Type B pancreatic cell (in vitro differentiated cells): ENCODE measurements around the gene C1orf35. TPM values are rescaled to one million over a fixed set of nuclear protein-coding genes. Genes with fewer than 3 reads are reported as not detected.

ENCODE experiments used
- DNase-seq: peaks from one replicate; pipeline ENCODE4 v3.0.0; 2021; ENCODE audit warnings: mixed read lengths; ENCODE audit not compliant: unreplicated experiment; ENCODE audit errors: extremely low spot score
- H3K27ac Mint-ChIP-seq: 2 replicates; pipeline ENCODE4 v1.8.0; 2021; ENCODE audit warnings: mild to moderate bottlenecking, mixed read lengths
- H3K27me3 Mint-ChIP-seq: 2 replicates; pipeline ENCODE4 v1.8.0; 2021; ENCODE audit warnings: mixed read lengths
- H3K36me3 Mint-ChIP-seq: 2 replicates; pipeline ENCODE4 v1.8.0; 2021; ENCODE audit warnings: mixed read lengths
- H3K4me1 Mint-ChIP-seq: one replicate; pipeline ENCODE4 v1.8.0; 2021; ENCODE audit warnings: mixed read lengths; ENCODE audit not compliant: unreplicated experiment
- H3K4me3 Mint-ChIP-seq: 2 replicates; pipeline ENCODE4 v1.8.0; 2021; ENCODE audit warnings: mild to moderate bottlenecking, mixed read lengths
- H3K9me3 Mint-ChIP-seq: 2 replicates; pipeline ENCODE4 v1.8.0; 2021; ENCODE audit warnings: mixed read lengths
- CTCF ChIP-seq: fragments of 200-600 bp; sonication (generic); conservative IDR thresholded peaks from 2 replicates; pipeline ENCODE4 v1.5.0; 2021; ENCODE audit warnings: antibody characterized with exemption, mild to moderate bottlenecking
- total RNA-seq: library from RNA; stranded (reverse); gene quantifications from 2 replicates; pipeline ENCODE4 v1.2.1, GENCODE V29; 2021; ENCODE audit warnings: low replicate concordance

The C1orf35 gene
- total RNA-seq, 1 donor from 2014 or later: 23.3 TPM

DNA sequence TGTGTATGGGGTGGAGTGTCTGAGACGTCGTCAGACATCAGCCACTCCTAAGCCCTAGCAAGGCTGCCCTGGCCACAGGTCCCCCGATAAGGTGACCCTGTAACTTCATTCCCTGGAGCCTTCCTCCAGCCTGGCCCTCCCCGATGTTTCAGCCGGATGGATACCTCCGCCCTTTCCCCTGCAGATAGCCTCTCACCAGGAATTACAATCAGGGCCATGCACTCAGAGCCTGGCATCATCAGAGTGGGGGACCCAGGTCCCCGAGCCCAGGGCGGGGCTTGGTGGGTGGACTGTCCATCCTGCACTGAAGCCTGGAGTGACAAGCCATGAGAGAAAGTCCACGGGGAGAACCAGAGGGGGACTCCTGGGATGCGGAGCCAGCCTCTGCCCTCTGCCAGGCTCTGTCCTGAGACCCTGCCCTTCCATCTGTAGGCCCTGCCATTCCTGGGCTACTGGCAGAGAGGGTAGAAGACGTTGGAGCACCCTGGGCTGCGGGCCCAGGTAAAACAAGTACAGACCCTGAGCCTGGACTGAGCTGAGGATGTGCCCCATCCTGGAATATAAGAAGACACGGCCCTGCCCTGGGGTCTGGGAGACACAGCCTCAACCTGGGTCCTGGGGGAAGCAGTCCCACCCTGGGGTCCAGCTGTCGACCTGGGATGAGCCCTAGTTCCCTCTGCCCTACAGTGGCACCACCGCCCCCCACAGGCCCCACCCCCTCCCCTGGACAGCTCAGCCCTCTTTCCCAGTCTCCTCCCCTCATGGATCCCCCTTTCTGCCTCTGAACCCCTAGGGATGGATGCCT, 37.4 kb downstream of the C1orf35 start:
- no peak for DNase-seq
- no peaks in the 10 kb centered on the region for H3K4me1 Mint-ChIP-seq
- H3K9me3 Mint-ChIP-seq: no peaks in the 10 kb centered on the region
- no peaks in the 10 kb centered on the region for H3K36me3 Mint-ChIP-seq
- no peak for TF ChIP-seq CTCF
- H3K27me3 Mint-ChIP-seq: peaks cover 33% of the 10 kb centered on the region
- no peak overlapping the region for H3K4me3 Mint-ChIP-seq
- no peak overlapping the region for H3K27ac Mint-ChIP-seq

DNA sequence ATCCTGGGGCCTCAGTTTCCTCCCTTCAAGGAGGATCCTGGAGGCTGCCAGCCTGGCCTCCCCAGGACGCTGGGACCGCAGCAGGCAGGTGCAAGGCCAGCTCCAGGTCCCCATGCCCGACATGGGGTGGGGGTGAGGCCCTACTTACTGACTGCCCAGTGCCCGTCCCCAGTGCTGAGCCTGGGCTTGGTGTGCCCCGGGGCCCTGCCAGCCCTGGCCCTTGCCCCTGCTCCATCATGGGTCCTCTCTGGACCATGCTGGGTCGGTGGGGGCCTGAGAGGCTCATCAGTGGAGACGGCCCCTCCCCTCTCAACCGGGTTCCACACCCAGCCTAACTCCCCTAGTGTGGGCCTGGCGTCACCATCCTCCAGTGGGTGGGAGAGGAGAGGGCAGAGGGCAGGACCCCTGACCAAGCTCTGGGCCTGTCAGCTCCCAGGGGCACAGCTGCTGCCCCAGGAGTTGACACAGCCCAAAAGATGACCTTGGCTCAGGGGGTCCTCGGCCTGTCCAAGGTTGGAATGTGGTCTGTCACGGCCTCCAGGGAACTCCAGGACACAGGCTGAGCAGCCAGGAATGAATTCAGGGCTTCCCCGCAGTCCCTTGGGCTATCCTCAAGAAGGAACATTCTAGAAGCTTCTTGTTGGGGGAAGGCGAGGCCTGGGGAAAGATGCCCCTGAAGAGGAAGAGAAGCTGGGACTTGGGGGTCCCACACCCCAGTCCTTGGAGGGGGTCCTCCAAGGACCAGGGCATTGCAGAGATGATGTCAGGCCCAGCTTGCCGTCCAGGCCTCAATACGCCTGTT, 38.2 kb downstream of the C1orf35 start:
- no peaks in the 10 kb centered on the region for H3K36me3 Mint-ChIP-seq
- no peaks in the 10 kb centered on the region for H3K4me1 Mint-ChIP-seq
- no peaks in the 10 kb centered on the region for H3K9me3 Mint-ChIP-seq
- peaks cover 37% of the 10 kb centered on the region for H3K27me3 Mint-ChIP-seq
- no peak overlapping the region for H3K4me3 Mint-ChIP-seq
- no peak for DNase-seq
- no peak for TF ChIP-seq CTCF
- no peak overlapping the region for H3K27ac Mint-ChIP-seq

DNA sequence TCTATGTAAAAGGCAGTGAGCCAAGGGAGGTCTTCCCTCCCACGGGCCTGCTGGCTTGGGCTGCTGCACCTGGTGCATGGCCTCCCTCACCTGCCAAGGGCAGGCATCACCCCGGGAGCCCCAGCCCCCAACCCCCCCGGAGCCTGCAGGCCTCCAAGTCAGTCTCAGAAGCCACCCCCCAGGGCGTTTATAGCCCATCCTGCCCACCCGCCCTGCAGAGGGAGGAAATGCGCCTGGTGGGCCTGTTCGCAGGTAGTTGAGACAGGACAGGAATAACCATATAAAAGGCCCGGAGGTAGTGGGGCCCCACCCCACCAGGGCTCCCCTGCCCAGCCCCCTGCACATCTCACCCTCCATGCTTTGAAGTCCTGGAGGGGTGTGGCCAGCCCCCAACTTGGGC, 38.8 kb downstream of the C1orf35 start:
- Mint-ChIP-seq H3K27me3 (peaks cover 43% of the 10 kb centered on the region), H3K27ac (no peak overlapping the region), H3K36me3 (no peaks in the 10 kb centered on the region), H3K4me1 (no peaks in the 10 kb centered on the region), H3K4me3 (no peak overlapping the region), H3K9me3 (no peaks in the 10 kb centered on the region)
- no peak for TF ChIP-seq CTCF
- no peak for DNase-seq

DNA sequence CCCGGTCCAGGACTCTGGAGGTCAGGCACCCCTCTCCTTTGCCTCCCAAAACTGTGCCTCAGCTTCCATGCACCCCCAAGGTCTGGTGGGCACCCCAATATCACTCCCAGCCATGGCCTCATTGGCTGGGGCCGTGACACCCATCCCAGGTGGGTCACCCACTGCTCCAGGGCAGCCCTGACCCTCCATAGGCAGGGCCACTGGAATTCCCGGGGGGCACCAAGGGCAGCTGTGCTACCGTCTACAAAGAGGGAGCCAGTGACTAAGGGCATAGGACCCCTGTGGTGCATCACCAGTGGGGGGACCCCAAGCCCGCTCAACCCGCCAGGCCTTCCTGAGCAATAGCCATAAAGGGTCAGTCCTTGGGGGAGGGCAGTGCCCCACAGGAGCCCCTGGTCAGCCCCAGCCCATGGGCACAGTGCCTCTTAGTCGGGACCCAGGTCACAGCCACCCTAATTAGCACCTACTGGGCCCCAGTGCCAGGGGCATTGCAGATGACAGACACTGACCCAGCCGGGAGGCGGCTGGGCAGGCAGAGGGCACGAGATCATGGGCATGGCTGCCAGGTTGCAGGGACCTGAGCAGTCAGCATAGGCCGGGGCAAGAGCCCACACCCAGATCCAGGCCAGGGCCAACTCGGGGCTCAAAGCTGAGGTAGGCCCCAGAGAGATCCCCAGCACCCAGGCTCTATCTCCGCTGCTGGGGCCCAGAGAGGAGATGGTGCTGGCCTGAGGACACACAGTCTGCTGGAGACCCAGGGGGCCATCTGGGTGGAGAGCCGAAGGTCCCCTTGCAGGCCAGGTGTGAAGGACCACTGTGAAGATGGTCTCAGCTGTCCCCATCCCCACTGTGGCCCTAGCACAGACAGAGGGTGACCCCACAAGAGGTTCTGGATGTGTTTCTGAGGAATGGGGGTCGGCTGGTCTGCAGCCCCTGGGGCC, 39.6 kb downstream of the C1orf35 start:
- no peak for DNase-seq
- Mint-ChIP-seq H3K27me3 (peaks cover 47% of the 10 kb centered on the region), H3K4me1 (no peaks in the 10 kb centered on the region), H3K36me3 (no peaks in the 10 kb centered on the region), H3K27ac (no peak overlapping the region), H3K4me3 (no peak overlapping the region), H3K9me3 (no peaks in the 10 kb centered on the region)
- TF ChIP-seq CTCF: no peak

- Mint-ChIP-seq H3K27me3 (peaks cover 49% of the 10 kb centered on the region), H3K27ac (no peak overlapping the region), H3K4me3 (no peak overlapping the region), H3K4me1 (no peaks in the 10 kb centered on the region), H3K9me3 (peaks cover 5% of the 10 kb centered on the region), H3K36me3 (no peaks in the 10 kb centered on the region)
- no peak for TF ChIP-seq CTCF
- no peak for DNase-seq
These were observed 40.3 kb downstream of the C1orf35 start for GRCh38 chr1:228062812-228063211.
